ENCODE results near the gene DNAH14. TPM values are rescaled to one million over a fixed set of nuclear protein-coding genes. Genes with fewer than 3 reads are reported as not detected.

The DNAH14 gene
- total and polyA plus RNA-seq, 9 of the 15 experiments (the other 6 are each of a cell fraction or from before 2014, with no cell fraction given): 58.4 to 142 (median 98.4) TPM

DNA sequence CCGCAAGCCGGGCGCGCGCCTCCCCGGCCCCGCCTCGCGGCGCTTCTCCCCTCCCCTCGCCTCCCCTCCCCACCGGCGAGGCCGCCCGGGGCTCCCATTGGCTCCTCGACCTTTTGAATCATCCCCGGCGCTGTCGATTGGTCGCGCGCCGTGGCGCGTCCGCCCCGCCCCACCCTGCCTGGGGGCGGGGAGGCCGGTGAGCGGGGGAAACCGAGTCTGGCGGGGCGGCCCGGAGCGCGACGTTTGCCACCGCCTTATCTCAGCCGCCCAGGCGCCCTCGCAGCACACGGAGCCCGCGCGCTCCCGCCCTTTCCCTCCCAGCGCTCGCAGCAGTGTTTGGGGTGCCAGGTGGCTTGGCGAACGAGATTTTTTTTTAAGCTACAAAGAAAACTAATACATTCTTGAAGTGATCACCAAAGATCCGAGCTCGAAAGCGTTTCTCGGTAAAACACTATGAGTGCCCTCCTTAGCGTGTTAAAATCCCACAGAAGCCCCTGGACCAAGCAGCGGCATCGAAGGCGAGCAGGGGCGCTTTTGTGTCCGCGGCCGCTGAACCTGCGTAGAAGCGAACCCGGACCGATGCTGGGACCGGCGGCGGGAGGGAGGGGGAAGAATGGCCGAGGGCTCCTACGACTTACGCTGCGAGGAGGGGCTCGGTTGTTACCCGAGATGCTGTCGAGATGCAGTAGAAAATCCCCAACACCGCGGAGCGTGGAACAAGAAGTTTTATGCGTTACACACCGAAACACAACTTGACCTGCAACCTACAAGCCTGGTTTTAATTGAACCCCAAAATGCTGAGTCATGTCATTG, 498.8 kb downstream of the DNAH14 start (continued):
- TF ChIP-seq SP2 (IDR thresholded peaks at IDR 0.05; ENCODE audit: extremely low read depth, low read depth, low read length, poor library complexity, severe bottlenecking) (peak; percentile 49), ZNF584 (CRISPR knock-in tag; IDR thresholded peaks at IDR 0.05; ENCODE audit: low read depth) (peak; percentile 78), FOXK1 (CRISPR knock-in tag; IDR thresholded peaks at IDR 0.05; ENCODE audit: borderline replicate concordance) (peak; percentile 63; the same call in 1 of the 2 replicates), FOXA3 (CRISPR knock-in tag; conservative IDR thresholded peaks at IDR 0.05 in 1 of 2, IDR thresholded peaks at IDR 0.05 in 1 of 2) (peak in 1 of 2 experiments; percentile 7; a peak in 1 of 4 replicates), ZNF551 (CRISPR knock-in tag; IDR thresholded peaks at IDR 0.05) (no peak), ZFPM2 (CRISPR knock-in tag; IDR thresholded peaks at IDR 0.05) (no peak), MTA1 (IDR thresholded peaks at IDR 0.05; ENCODE audit: borderline replicate concordance) (0 out of 2 replicates have a peak, but pooled peaks have one; percentile 41), ZNF444 (CRISPR knock-in tag; IDR thresholded peaks at IDR 0.05) (no peak), HDAC8 (tag; IDR thresholded peaks at IDR 0.05) (no peak), FOXJ2 (tag; IDR thresholded peaks at IDR 0.05) (no peak), E2F3 (CRISPR knock-in tag; IDR thresholded peaks at IDR 0.05) (peak; percentile 84; the same call in 1 of the 2 replicates), ELF1 (tag; IDR thresholded peaks at IDR 0.05) (peak; percentile 36), LEF1 (IDR thresholded peaks at IDR 0.05) (peak; percentile 81; the same call in 1 of the 2 replicates)
- TF ChIP-seq, protein P1, sequence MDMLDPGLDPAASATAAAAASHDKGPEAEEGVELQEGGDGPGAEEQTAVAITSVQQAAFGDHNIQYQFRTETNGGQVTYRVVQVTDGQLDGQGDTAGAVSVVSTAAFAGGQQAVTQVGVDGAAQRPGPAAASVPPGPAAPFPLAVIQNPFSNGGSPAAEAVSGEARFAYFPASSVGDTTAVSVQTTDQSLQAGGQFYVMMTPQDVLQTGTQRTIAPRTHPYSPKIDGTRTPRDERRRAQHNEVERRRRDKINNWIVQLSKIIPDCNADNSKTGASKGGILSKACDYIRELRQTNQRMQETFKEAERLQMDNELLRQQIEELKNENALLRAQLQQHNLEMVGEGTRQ (CRISPR knock-in tag; IDR thresholded peaks at IDR 0.05): no peak
- TF ChIP-seq, protein P2, sequence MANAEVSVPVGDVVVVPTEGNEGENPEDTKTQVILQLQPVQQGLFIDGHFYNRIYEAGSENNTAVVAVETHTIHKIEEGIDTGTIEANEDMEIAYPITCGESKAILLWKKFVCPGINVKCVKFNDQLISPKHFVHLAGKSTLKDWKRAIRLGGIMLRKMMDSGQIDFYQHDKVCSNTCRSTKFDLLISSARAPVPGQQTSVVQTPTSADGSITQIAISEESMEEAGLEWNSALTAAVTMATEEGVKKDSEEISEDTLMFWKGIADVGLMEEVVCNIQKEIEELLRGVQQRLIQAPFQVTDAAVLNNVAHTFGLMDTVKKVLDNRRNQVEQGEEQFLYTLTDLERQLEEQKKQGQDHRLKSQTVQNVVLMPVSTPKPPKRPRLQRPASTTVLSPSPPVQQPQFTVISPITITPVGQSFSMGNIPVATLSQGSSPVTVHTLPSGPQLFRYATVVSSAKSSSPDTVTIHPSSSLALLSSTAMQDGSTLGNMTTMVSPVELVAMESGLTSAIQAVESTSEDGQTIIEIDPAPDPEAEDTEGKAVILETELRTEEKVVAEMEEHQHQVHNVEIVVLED (CRISPR knock-in tag; IDR thresholded peaks at IDR 0.05): 0 out of 2 replicates have a peak, but pooled peaks have one; percentile 35
- TF ChIP-seq, protein P3, sequence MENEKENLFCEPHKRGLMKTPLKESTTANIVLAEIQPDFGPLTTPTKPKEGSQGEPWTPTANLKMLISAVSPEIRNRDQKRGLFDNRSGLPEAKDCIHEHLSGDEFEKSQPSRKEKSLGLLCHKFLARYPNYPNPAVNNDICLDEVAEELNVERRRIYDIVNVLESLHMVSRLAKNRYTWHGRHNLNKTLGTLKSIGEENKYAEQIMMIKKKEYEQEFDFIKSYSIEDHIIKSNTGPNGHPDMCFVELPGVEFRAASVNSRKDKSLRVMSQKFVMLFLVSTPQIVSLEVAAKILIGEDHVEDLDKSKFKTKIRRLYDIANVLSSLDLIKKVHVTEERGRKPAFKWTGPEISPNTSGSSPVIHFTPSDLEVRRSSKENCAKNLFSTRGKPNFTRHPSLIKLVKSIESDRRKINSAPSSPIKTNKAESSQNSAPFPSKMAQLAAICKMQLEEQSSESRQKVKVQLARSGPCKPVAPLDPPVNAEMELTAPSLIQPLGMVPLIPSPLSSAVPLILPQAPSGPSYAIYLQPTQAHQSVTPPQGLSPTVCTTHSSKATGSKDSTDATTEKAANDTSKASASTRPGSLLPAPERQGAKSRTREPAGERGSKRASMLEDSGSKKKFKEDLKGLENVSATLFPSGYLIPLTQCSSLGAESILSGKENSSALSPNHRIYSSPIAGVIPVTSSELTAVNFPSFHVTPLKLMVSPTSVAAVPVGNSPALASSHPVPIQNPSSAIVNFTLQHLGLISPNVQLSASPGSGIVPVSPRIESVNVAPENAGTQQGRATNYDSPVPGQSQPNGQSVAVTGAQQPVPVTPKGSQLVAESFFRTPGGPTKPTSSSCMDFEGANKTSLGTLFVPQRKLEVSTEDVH (IDR thresholded peaks at IDR 0.05; ENCODE audit: low read depth, partially characterized antibody): peak; percentile 63
- TF ChIP-seq, protein P4, sequence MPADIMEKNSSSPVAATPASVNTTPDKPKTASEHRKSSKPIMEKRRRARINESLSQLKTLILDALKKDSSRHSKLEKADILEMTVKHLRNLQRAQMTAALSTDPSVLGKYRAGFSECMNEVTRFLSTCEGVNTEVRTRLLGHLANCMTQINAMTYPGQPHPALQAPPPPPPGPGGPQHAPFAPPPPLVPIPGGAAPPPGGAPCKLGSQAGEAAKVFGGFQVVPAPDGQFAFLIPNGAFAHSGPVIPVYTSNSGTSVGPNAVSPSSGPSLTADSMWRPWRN (IDR thresholded peaks at IDR 0.05; ENCODE audit: low read depth): peak; percentile 66; the same call in 1 of the 2 replicates

Data from K562 (cell line).